Endothelial cell of umbilical vein (primary cell): ENCODE measurements around the gene ZNF326. TPM values are rescaled to one million over a fixed set of nuclear protein-coding genes. Genes with fewer than 3 reads are reported as not detected.

Experiments
- BruUV-seq: library from RNA; stranded (reverse); fragments of 400-500 nt; replicated peaks from 2 replicates; lab custom pipeline; 2021; lab: Mats Ljungman, UMichigan
- CTCF ChIA-PET: fragments of 300-600, 350-600 bp; sonication (Branson Sonifier 250); formaldehyde crosslinking; loops from one replicate; lab custom pipeline; 2021; ENCODE audit warnings: antibody characterized with exemption, inconsistent platforms; lab: Charles Lee
- POLR2A ChIA-PET: fragments of 300-600, 350-600 bp; sonication (Branson Sonifier 250); formaldehyde crosslinking; loops from one replicate; lab custom pipeline; 2021; ENCODE audit warnings: antibody characterized with exemption, inconsistent platforms; lab: Charles Lee
- DNase-seq: peaks from one replicate; pipeline ENCODE4 v3.0.0-alpha.2; 2011; ENCODE audit warnings: low read depth, low spot score
- FAIRE-seq: peaks from 2 replicates; lab custom pipeline; 2011; peaks lifted over from hg19 to GRCh38; lab: Jason Lieb, UNC
- H2AFZ ChIP-seq: 2 replicates; pipeline ENCODE4 v1.6.0; 2012; ENCODE audit warnings: low read depth, low read length, control low read depth, inconsistent platforms
- H3K27ac ChIP-seq: 2 replicates; pipeline ENCODE4 v1.5.1; 2011; ENCODE audit warnings: low read depth, mild to moderate bottlenecking, control low read depth, low read length, moderate library complexity; ENCODE audit not compliant: insufficient read depth
- H3K27me3 ChIP-seq, 2 experiments: 2 replicates each; pipeline versions ENCODE4 v1.6.0 to v1.6.1; 2011; ENCODE audit warnings: low read length in 2 of 2, mixed read lengths in 1 of 2; ENCODE audit not compliant: control insufficient read depth in 2 of 2, insufficient read depth in 2 of 2
- H3K36me3 ChIP-seq, 2 experiments: 2 replicates in 1 of 2; 3 replicates in 1 of 2; pipeline ENCODE4 v1.5.1; 2011; ENCODE audit warnings: low read length in 2 of 2, mild to moderate bottlenecking in 1 of 2, moderate library complexity in 1 of 2; ENCODE audit not compliant: control insufficient read depth in 2 of 2, insufficient read depth in 2 of 2; ENCODE audit errors: extremely low read depth in 1 of 2
- H3K4me1 ChIP-seq: 3 replicates; pipeline ENCODE4 v1.5.1; 2011; ENCODE audit warnings: mild to moderate bottlenecking, low read length; ENCODE audit not compliant: control insufficient read depth, insufficient read depth; ENCODE audit errors: extremely low read depth
- H3K4me2 ChIP-seq: 2 replicates; pipeline ENCODE4 v1.6.1; 2011; ENCODE audit warnings: low read length, control low read depth, mixed read lengths; ENCODE audit not compliant: insufficient read depth
- H3K4me3 ChIP-seq, 3 experiments: fragments of 200-600 bp in 1 of 3; sonication (generic), shearing (Covaris generic) in 1 of 3; replicated peaks in 1 of 3; 2 replicates each; pipeline ENCODE4 v1.5.1; 2011 to 2016; ENCODE audit warnings: control low read depth in 3 of 3, low read length in 3 of 3, mild to moderate bottlenecking in 2 of 3, inconsistent platforms in 1 of 3, low read depth in 1 of 3, moderate library complexity in 1 of 3; ENCODE audit not compliant: insufficient read depth in 1 of 3
- H3K79me2 ChIP-seq: 2 replicates; pipeline ENCODE4 v1.6.0; 2012; ENCODE audit warnings: low read length, inconsistent platforms; ENCODE audit not compliant: control insufficient read depth, insufficient read depth
- H3K9ac ChIP-seq: replicated peaks from 2 replicates; pipeline ENCODE3; 2011; ENCODE audit warnings: low read length, control low read depth; ENCODE audit not compliant: insufficient read depth; ENCODE audit errors: extremely low read depth
- H3K9me1 ChIP-seq: replicated peaks from 3 replicates; pipeline ENCODE4 v1.6.0; 2011; ENCODE audit warnings: mild to moderate bottlenecking, low read length; ENCODE audit not compliant: control insufficient read depth, insufficient read depth; ENCODE audit errors: extremely low read depth
- H3K9me3 ChIP-seq: replicated peaks from 2 replicates; pipeline ENCODE4 v1.5.1; 2012; ENCODE audit warnings: low read length, inconsistent platforms; ENCODE audit not compliant: control insufficient read depth, insufficient read depth
- H4K20me1 ChIP-seq: replicated peaks from 2 replicates; pipeline ENCODE3; 2011; ENCODE audit warnings: mild to moderate bottlenecking, low read length; ENCODE audit not compliant: control insufficient read depth, insufficient read depth; ENCODE audit errors: extremely low read depth
- EZH2 ChIP-seq: IDR thresholded peaks from 2 replicates; pipeline ENCODE4 v1.6.1; 2012; ENCODE audit warnings: borderline replicate concordance, low read depth, mild to moderate bottlenecking, moderate library complexity, low read length, inconsistent platforms; ENCODE audit not compliant: severe bottlenecking
- FOS ChIP-seq: IDR thresholded peaks from 2 replicates; pipeline ENCODE4 v1.6.1; 2011; ENCODE audit warnings: mild to moderate bottlenecking, low read length, moderate library complexity, borderline replicate concordance; ENCODE audit not compliant: insufficient read depth
- GATA2 ChIP-seq: IDR thresholded peaks from 2 replicates; pipeline ENCODE4 v1.7.0; 2011; ENCODE audit warnings: low read depth, mild to moderate bottlenecking, moderate library complexity, mixed read lengths, low read length; ENCODE audit not compliant: insufficient read length, insufficient read depth
- JUN ChIP-seq: IDR thresholded peaks from 2 replicates; pipeline ENCODE4 v1.6.1; 2011; ENCODE audit warnings: borderline replicate concordance, low read depth; ENCODE audit not compliant: insufficient read length, insufficient read depth
- MYC ChIP-seq: IDR thresholded peaks from one replicate; pipeline ENCODE4 v1.6.1; 2011; ENCODE audit warnings: mild to moderate bottlenecking, low read depth, low read length
- POLR2A ChIP-seq: IDR thresholded peaks from 2 replicates; pipeline ENCODE4 v1.6.1; 2012; ENCODE audit warnings: low read depth, mild to moderate bottlenecking, control low read depth, low read length
- POLR2AphosphoS5 ChIP-seq: IDR thresholded peaks from 2 replicates; pipeline ENCODE4 v1.6.1; 2012; ENCODE audit warnings: low read depth, mild to moderate bottlenecking, control low read depth, low read length, moderate library complexity; ENCODE audit not compliant: insufficient read depth
- dilution Hi-C: fragments of 300-500 bp; cut with MboI; formaldehyde crosslinking; loops from one replicate; pipeline ENCODE4 v1.15.0; 2019; ENCODE audit warnings: low sequenced_read_pairs; ENCODE audit not compliant: extremely low pct_ligation_motif_present
- intact Hi-C: fragments of 100-400 bp; cut with micrococcal nuclease; formaldehyde crosslinking; loops from one replicate; pipeline ENCODE4 v1.10.0; 2022
- polyA plus RNA-seq, 4 experiments: library from polyadenylated mRNA; depleted of rRNA in 3 of 4; stranded (reverse) in 3 of 4; unstranded in 1 of 4; fragments of >200 nt; gene quantifications; 2 replicates each; pipeline versions ENCODE4 v1.2.1 to v1.2.3, GENCODE V29; 2011 to 2012; ENCODE audit warnings: missing spikeins in 1 of 4
- total RNA-seq: library from RNA; stranded (reverse); gene quantifications from 2 replicates; pipeline ENCODE4 v1.2.3, GENCODE V29; 2021
- TF ChIP-seq, protein P1 (sequence below), 2 donors: IDR thresholded peaks; 1 replicate in 1 of 2; 2 replicates in 1 of 2; pipeline ENCODE4 v1.5.1; 2011; ENCODE audit warnings: low read length in 2 of 2, mild to moderate bottlenecking in 2 of 2, moderate library complexity in 2 of 2, control low read depth in 1 of 2, inconsistent platforms in 1 of 2, low read depth in 1 of 2; ENCODE audit not compliant: insufficient read depth in 1 of 2; ENCODE audit errors: extremely low read depth in 1 of 2
- TF ChIP-seq, protein P2 (sequence below): IDR thresholded peaks from 2 replicates; pipeline ENCODE4 v1.6.1; 2011; ENCODE audit not compliant: insufficient read depth, insufficient read length

Gene ZNF326
- total and polyA plus RNA-seq, 2 donors (not counting 3 experiments of a cell fraction or from before 2014, with no cell fraction given), result 13.1 to 29.9 TPM

GRCh38 chr1:89972024-89972423 lies 22.9 kb upstream of the ZNF326 start:
- no peak overlapping the region for H2AFZ ChIP-seq
- H3K79me2 ChIP-seq, result no peaks in the 10 kb centered on the region
- peaks cover 4% of the 10 kb centered on the region for H3K9me1 ChIP-seq
- no TSS peak for BruUV-seq
- no peak overlapping the region for H3K9ac ChIP-seq
- H3K27me3 ChIP-seq, result no peaks in the 10 kb centered on the region
- peaks cover 19% of the 10 kb centered on the region for H3K4me1 ChIP-seq
- ChIA-PET CTCF (interaction anchor here (0.6 kb wide), 1 partner anchor 15 kb away, joined by 3 read pairs; no protein-coding TSS in a partner anchor), POLR2A (no interaction called here)
- no peaks in the 10 kb centered on the region for H4K20me1 ChIP-seq
- no peaks in the 10 kb centered on the region for H3K9me3 ChIP-seq
- H3K36me3 ChIP-seq, result no peaks in the 10 kb centered on the region
- H3K27ac ChIP-seq, result no peak overlapping the region
- FAIRE-seq (no peak), DNase-seq (no peak)
- TF ChIP-seq, protein P1, sequence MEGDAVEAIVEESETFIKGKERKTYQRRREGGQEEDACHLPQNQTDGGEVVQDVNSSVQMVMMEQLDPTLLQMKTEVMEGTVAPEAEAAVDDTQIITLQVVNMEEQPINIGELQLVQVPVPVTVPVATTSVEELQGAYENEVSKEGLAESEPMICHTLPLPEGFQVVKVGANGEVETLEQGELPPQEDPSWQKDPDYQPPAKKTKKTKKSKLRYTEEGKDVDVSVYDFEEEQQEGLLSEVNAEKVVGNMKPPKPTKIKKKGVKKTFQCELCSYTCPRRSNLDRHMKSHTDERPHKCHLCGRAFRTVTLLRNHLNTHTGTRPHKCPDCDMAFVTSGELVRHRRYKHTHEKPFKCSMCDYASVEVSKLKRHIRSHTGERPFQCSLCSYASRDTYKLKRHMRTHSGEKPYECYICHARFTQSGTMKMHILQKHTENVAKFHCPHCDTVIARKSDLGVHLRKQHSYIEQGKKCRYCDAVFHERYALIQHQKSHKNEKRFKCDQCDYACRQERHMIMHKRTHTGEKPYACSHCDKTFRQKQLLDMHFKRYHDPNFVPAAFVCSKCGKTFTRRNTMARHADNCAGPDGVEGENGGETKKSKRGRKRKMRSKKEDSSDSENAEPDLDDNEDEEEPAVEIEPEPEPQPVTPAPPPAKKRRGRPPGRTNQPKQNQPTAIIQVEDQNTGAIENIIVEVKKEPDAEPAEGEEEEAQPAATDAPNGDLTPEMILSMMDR (IDR thresholded peaks at IDR 0.05; ENCODE audit: extremely low read depth in 1 of 2, insufficient read depth in 1 of 2, low read depth in 1 of 2, low read length in 2 of 2), result no peak
- no peak for TF ChIP-seq JUN
- TF ChIP-seq POLR2A, result no peak
- TF ChIP-seq, protein P2, sequence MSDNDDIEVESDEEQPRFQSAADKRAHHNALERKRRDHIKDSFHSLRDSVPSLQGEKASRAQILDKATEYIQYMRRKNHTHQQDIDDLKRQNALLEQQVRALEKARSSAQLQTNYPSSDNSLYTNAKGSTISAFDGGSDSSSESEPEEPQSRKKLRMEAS, result no peak
- no peak for TF ChIP-seq EZH2
- TF ChIP-seq GATA2, result no peak
- TF ChIP-seq FOS, result no peak
- no peak for TF ChIP-seq MYC
- no peak for TF ChIP-seq POLR2AphosphoS5
- intact Hi-C loops (no loop called here), dilution Hi-C loops (no loop called here)
- H3K4me3 ChIP-seq, result no peak overlapping the region
- no peak overlapping the region for H3K4me2 ChIP-seq
